Lower leg skin (tissue), 3 donors: Measurements from ENCODE around the gene TBX5.

Experiments used
- CTCF ChIP-seq, 3 donors: fragments of 450-650 bp; IDR thresholded peaks; one replicate each; pipeline ENCODE4 v1.5.1; 2016; ENCODE audit warnings: antibody characterized with exemption in 3 of 3, mild to moderate bottlenecking in 3 of 3, moderate library complexity in 2 of 3
- POLR2A ChIP-seq, 2 donors: fragments of 450-650 bp; IDR thresholded peaks; one replicate each; pipeline ENCODE4 v1.6.1; 2016 to 2017; ENCODE audit warnings: antibody characterized with exemption in 2 of 2, mild to moderate bottlenecking in 1 of 2, moderate library complexity in 1 of 2

- TF ChIP-seq CTCF (IDR thresholded peaks at IDR 0.05) (no peak), POLR2A (IDR thresholded peaks at IDR 0.05) (no peak)
Measured at GRCh38 chr12:114414866-114415524, 9.1 kb upstream of the TBX5 start.
